HepG2 (cell line): ENCODE measurements around the gene ASB5. TPM values are rescaled to one million over a fixed set of nuclear protein-coding genes. Genes with fewer than 3 reads are reported as not detected.
"Not testable (repeated sequence)": the region's sequence is repeated elsewhere in the genome, so short reads cannot be mapped to it uniquely, and the experiment has no call there.

Source experiments
- ATAC-seq: fragments of 200-7000 bp; cut with Tn5 transposase; 3 replicates; pipeline ENCODE4 v1.9.1; 2020; ENCODE audit warnings: mild to moderate bottlenecking, moderate library complexity
- BruUV-seq: library from RNA; stranded (reverse); fragments of 400-500 nt; replicated peaks from 2 replicates; lab custom pipeline; 2021; lab: Mats Ljungman, UMichigan
- CTCF ChIA-PET: fragments of 300-600 bp; formaldehyde crosslinking; extraction: SDS; loops from one replicate; lab custom pipeline; 2021; ENCODE audit warnings: low total read pairs, inconsistent platforms, low intra/inter-chr PET ratio; lab: Yijun Ruan, JAX
- POLR2A ChIA-PET: fragments of 350-600 bp; sonication (Branson Sonifier 250); formaldehyde crosslinking; loops from one replicate; lab custom pipeline; 2020; ENCODE audit warnings: antibody characterized with exemption, inconsistent platforms; lab: Yijun Ruan, JAX
- DNase-seq: peaks from one replicate; pipeline ENCODE4 v3.0.0-alpha.2; 2015; ENCODE audit warnings: low spot score
- FAIRE-seq: peaks from 3 replicates; lab custom pipeline; 2011; peaks lifted over from hg19 to GRCh38; lab: Jason Lieb, UNC
- H2AFZ ChIP-seq: one replicate; pipeline ENCODE4 v1.6.1; 2011; ENCODE audit warnings: low read length, inconsistent platforms
- H3K27ac ChIP-seq: fragments of 300-600 bp; 3 replicates; pipeline ENCODE4 v1.8.0; 2011; ENCODE audit warnings: mixed run types, mild to moderate bottlenecking, mixed read lengths, low read length, inconsistent platforms; ENCODE audit not compliant: insufficient read depth; ENCODE audit errors: extremely low read length
- H3K27me3 ChIP-seq, 2 experiments: fragments of 200-600 bp in 1 of 2; 2 replicates in 1 of 2; 3 replicates in 1 of 2; pipeline versions ENCODE4 v1.6.0 to v1.8.0; 2011; ENCODE audit warnings: low read length in 2 of 2, mild to moderate bottlenecking in 2 of 2, moderate library complexity in 2 of 2, inconsistent platforms in 1 of 2; ENCODE audit not compliant: insufficient read depth in 2 of 2, control insufficient read depth in 1 of 2
- H3K36me3 ChIP-seq, 2 experiments: fragments of 200-600 bp in 1 of 2; replicated peaks in 1 of 2; 2 replicates in 1 of 2; 3 replicates in 1 of 2; pipeline versions ENCODE4 v1.5.1 to v1.8.0; 2011; ENCODE audit warnings: low read length in 2 of 2, inconsistent platforms in 1 of 2; ENCODE audit not compliant: insufficient read depth in 2 of 2, control insufficient read depth in 1 of 2
- H3K4me1 ChIP-seq: 2 replicates; pipeline ENCODE4 v1.5.1; 2012; ENCODE audit warnings: low read length, inconsistent platforms; ENCODE audit not compliant: insufficient read depth
- H3K4me2 ChIP-seq: 2 replicates; pipeline ENCODE4 v1.6.0; 2011; ENCODE audit warnings: low read depth, low read length, inconsistent platforms
- H3K4me3 ChIP-seq, 3 experiments: fragments of 200-600 bp in 1 of 3; sonication (generic), shearing (Covaris generic) in 1 of 3; replicated peaks in 1 of 3; 2 replicates each; pipeline ENCODE4 v1.5.1; 2011 to 2016; ENCODE audit warnings: low read length in 3 of 3, inconsistent platforms in 2 of 3, low read depth in 2 of 3, mild to moderate bottlenecking in 2 of 3, control low read depth in 1 of 3, mixed read lengths in 1 of 3; ENCODE audit not compliant: insufficient read depth in 1 of 3
- H3K79me2 ChIP-seq: one replicate; pipeline ENCODE4 v1.6.1; 2011; ENCODE audit warnings: low read length, inconsistent platforms; ENCODE audit not compliant: insufficient read depth
- H3K9ac ChIP-seq: 2 replicates; pipeline ENCODE4 v1.6.0; 2011; ENCODE audit warnings: mild to moderate bottlenecking, low read depth, low read length, inconsistent platforms; ENCODE audit not compliant: insufficient read depth
- H3K9me3 ChIP-seq: 2 replicates; pipeline ENCODE4 v1.5.1; 2012; ENCODE audit warnings: mild to moderate bottlenecking, low read length
- H4K20me1 ChIP-seq: 2 replicates; pipeline ENCODE4 v1.6.0; 2011; ENCODE audit warnings: inconsistent platforms, mild to moderate bottlenecking, low read length, moderate library complexity; ENCODE audit not compliant: insufficient read depth
- BORCS8-MEF2B ChIP-seq: sonication (generic); formaldehyde crosslinking; IDR thresholded peaks from 2 replicates; pipeline ENCODE4 v1.8.0; 2022; ENCODE audit warnings: mild to moderate bottlenecking, missing genetic modification reagents
- CSRNP2 ChIP-seq: sonication (generic); formaldehyde crosslinking; conservative IDR thresholded peaks from 2 replicates; pipeline ENCODE4 v1.8.0; 2022; ENCODE audit warnings: low read depth, missing genetic modification reagents
- KDM1A ChIP-seq: IDR thresholded peaks from 2 replicates; pipeline ENCODE4 v1.6.1; 2016; ENCODE audit warnings: missing compliant biosample characterization
- SP4 ChIP-seq: sonication (generic); formaldehyde crosslinking; IDR thresholded peaks from 2 replicates; pipeline ENCODE4 v1.8.1; 2023; ENCODE audit warnings: mild to moderate bottlenecking, missing genetic modification reagents
- ZNF234 ChIP-seq: sonication (generic); formaldehyde crosslinking; conservative IDR thresholded peaks from 2 replicates; pipeline ENCODE4 v1.5.1; 2020; ENCODE audit warnings: mild to moderate bottlenecking, missing genetic modification reagents
- ZNF335 ChIP-seq: sonication (generic); formaldehyde crosslinking; IDR thresholded peaks from 2 replicates; pipeline ENCODE4 v1.4.0; 2020; ENCODE audit warnings: missing genetic modification reagents
- ZNF850 ChIP-seq: sonication (generic); formaldehyde crosslinking; conservative IDR thresholded peaks from 2 replicates; pipeline ENCODE4 v1.9.0; 2021; ENCODE audit warnings: mild to moderate bottlenecking, missing genetic modification reagents
- WGBS: methylation state at CpG from one replicate; pipeline ENCODE4 v1.1.6; 2017; ENCODE audit warnings: low lambda C conversion rate; 5-methylcytosine and 5-hydroxymethylcytosine counted together
- in situ Hi-C: cut with HindIII; loops from 2 replicates; pipeline ENCODE4 v1.10.0; 2017; ENCODE audit warnings: low pct_unique_long_range_greater_than_20kb; ENCODE audit not compliant: extremely low pct_ligation_motif_present
- intact Hi-C: fragments of 100-400 bp; cut with micrococcal nuclease; formaldehyde crosslinking; loops from one replicate; pipeline ENCODE4 v1.10.0; 2022; ENCODE audit not compliant: unreplicated experiment
- polyA plus RNA-seq, 8 experiments: library from polyadenylated mRNA; depleted of rRNA in 3 of 8; stranded (reverse) in 7 of 8; unstranded in 1 of 8; fragments of >200 nt; fragmentation: Illumina TruSeq in 4 of 8; extraction: Trizol in 4 of 8; gene quantifications; 2 replicates each; pipeline versions ENCODE4 v1.2.1 to v1.2.3, GENCODE V29; 2011 to 2016; ENCODE audit warnings: low read depth in 4 of 8, missing spikeins in 1 of 8, mixed read lengths in 1 of 8; ENCODE audit not compliant: insufficient read depth in 1 of 8
- total RNA-seq, 5 experiments: library from RNA; depleted of rRNA; stranded (reverse); fragments of >200 nt; fragmentation: Illumina TruSeq; extraction: Trizol; gene quantifications; 2 replicates each; pipeline ENCODE4 v1.2.3, GENCODE V29; 2016; ENCODE audit warnings: low read depth in 1 of 5
- TF ChIP-seq, protein P1 (sequence below): sonication (generic); formaldehyde crosslinking; IDR thresholded peaks from 2 replicates; pipeline ENCODE4 v1.8.1; 2023; ENCODE audit warnings: mild to moderate bottlenecking, moderate library complexity, missing genetic modification reagents

Gene ASB5
- total and polyA plus RNA-seq, 2 of the 13 experiments (the other 11 are each of a cell fraction or from before 2014, with no cell fraction given): not detected

- TF ChIP-seq BORCS8-MEF2B (CRISPR knock-in tag) (no peak), CSRNP2 (CRISPR knock-in tag) (no peak)
These were observed 18.5 kb upstream of the ASB5 start (continued) for GRCh38 chr4:176287546-176287945.

- Histone ChIP-seq H3K9me3 (no peaks in the 10 kb centered on the region), H3K79me2 (no peaks in the 10 kb centered on the region), H3K36me3 (no peaks in the 10 kb centered on the region), H3K9ac (no peak overlapping the region), H3K4me2 (no peak overlapping the region), H3K4me1 (no peaks in the 10 kb centered on the region), H3K27ac (no peak overlapping the region), H4K20me1 (no peaks in the 10 kb centered on the region), H3K27me3 (no peaks in the 10 kb centered on the region), H2AFZ (no peak overlapping the region), H3K4me3 (no peak overlapping the region)
- no TSS peak for BruUV-seq
- ChIA-PET CTCF (no interaction called here), POLR2A (no interaction called here)
- WGBS: 3% methylated on average over 3 of the region's 3 CpGs
- intact Hi-C loops: loop anchor here (5.0 kb wide), 1 partner anchor 1246 kb away; no protein-coding TSS in a partner anchor
- in situ Hi-C loops: no loop called here
- FAIRE-seq (no peak), DNase-seq (no peak), ATAC-seq (no peak)
- TF ChIP-seq ZNF335 (CRISPR knock-in tag) (no peak), ZNF850 (CRISPR knock-in tag) (no peak), SP4 (CRISPR knock-in tag) (no peak), KDM1A (CRISPR knock-in tag) (no peak), ZNF234 (CRISPR knock-in tag) (no peak)
- TF ChIP-seq, protein P1, sequence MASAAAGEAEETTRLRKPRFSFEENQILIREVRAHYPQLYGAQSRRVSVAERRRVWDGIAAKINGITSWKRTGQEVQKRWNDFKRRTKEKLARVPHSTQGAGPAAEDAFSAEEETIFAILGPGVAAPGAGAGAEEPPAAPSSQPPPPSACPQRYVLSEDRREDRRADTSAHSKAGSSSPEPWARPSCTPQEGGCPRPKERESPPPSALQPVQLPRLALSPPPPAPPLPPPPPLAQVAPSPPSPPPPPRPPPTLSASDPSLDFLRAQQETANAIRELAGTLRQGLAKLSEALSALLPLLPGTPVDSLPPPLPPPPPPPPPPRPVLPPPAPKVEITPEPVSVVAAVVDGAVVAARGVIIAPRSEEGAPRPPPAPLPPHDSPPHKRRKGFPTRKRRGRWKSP (CRISPR knock-in tag): no peak
These were observed 17.7 kb upstream of the ASB5 start for GRCh38 chr4:176286728-176287127.

- H4K20me1 ChIP-seq, DNase-seq, H3K36me3 ChIP-seq, POLR2A ChIA-PET, H3K9me3 ChIP-seq, H3K4me3 ChIP-seq, H3K4me1 ChIP-seq, H3K4me2 ChIP-seq, H3K79me2 ChIP-seq, BruUV-seq, FAIRE-seq, H3K27ac ChIP-seq, H2AFZ ChIP-seq, ATAC-seq, H3K9ac ChIP-seq, CTCF ChIA-PET, in situ Hi-C loops, H3K27me3 ChIP-seq: not testable (repeated sequence)
- WGBS: 64% methylated on average over 1 of the region's 1 CpG
- intact Hi-C loops: loop anchor here (5.0 kb wide), 1 partner anchor 332 kb away; no protein-coding TSS in a partner anchor
These were observed 10.5 kb upstream of the ASB5 start for GRCh38 chr4:176279560-176279959.
